GM19035 (cell line): ENCODE measurements around the gene TMEM121B.
A peak's percentile ranks its signal among the peaks of the same experiment; 100 is the strongest.

Experiments
- ATAC-seq: cut with Tn5 transposase; IDR thresholded peaks from one replicate; pipeline ENCODE4 v1.9.1; 2021; ENCODE audit not compliant: unreplicated experiment

TMEM121B gene

DNA sequence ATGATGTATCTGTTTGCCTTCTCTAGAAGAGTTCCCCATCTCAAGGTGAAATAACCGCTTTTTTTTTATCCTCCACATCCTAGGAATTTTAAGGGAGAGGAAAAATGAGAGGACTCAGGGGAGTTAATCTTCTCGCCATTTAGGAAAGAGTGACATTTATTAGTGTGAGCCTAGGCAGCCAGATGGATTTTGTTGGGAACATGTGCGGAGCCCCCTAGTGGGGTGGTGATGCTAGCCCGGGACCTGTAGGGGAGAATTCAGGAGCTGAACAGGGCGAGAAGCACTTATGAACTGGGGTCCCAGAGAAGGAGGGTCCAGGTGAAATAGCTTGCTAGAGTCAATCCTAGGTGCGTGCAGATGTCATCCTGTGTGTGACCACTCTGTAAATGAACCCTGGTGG, 25.6 kb downstream of the TMEM121B start:
- no peak for ATAC-seq

DNA sequence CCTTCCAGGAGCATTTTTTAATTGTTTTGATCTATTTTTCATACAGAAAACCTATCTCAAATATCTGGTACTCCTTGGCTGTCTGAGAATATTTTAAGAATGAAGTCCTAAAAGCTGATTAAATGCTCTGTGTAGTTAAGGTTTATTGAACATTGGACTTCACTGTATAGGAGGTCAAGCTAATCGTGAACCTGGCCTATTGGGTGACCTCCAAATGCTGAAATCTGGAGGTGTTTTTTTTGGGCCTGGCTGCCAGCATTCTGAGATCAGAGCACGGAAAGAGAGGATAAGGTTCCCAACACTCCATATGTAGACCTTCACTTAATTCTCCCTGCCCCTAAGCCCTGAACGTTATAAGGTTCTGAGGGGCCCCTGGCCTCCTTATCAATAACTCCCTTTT, 28.1 kb downstream of the TMEM121B start:
- no peak for ATAC-seq

DNA sequence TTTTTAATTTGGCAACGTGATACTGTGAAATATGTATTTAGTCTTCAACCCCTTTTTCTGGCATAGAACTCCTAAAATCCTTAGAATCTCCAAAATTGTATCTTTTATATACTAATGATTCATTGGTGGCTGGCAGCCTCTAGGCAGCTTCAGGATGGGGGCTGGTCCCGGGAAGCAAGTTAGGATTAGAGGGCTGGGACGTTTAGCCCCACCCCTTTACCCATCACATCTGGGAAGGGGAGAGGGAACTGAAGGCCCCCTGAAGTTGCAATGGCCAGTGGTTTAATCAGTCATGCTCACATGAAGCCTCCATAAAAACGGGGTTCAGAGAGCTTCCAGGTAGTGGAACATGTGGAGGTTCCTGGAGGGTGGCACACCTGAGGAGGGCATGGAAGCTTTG, 29.3 kb downstream of the TMEM121B start:
- ATAC-seq, result no peak

DNA sequence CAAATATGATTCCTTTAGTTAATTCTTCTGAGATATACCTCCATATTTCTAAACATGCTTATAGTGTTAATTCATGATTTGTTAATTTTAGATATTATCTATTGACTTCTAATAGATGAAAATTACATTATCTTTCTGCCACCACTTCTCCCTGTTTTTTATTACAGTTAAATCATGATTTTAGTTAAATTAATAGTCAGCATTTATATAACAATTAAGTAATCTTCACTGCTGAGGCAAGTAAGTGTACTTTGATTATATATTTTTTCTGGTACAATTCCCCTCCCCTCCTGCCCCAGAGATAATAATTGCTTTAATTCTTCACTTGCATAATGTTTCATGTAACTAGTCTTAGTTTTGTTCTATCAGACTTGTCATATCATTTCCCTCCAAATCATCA, 30.6 kb downstream of the TMEM121B start:
- ATAC-seq, result no peak

DNA sequence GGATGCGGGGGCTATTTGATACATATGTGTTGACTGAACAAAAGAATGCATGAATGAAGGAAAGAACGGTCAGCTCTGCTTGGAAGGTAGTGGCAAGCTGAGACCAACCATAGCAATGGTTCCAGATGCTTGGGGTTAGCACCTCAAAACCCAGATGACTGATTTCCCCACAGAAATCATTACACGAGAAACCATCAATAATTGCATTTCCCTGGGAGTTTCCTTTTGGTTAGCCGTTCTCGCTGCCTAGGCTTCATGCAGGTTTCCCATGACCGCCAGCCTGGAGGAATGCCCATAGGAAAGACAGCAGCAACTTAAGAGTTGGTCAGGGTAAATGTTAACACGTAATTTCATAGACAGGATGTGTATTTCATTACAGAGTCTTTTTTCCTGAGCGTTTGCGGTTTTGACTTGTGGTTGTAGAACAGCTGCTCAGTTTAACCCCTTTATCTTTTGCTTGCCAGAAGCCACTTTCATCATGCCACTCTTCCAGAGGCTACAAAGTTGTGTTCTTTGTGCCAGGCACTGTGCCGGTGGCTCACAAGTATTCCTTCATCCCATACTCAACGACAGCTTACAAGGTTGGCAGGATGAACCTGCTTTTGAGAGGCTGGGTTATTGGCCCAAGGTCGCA, 33.5 kb downstream of the TMEM121B start:
- ATAC-seq, result no peak

DNA sequence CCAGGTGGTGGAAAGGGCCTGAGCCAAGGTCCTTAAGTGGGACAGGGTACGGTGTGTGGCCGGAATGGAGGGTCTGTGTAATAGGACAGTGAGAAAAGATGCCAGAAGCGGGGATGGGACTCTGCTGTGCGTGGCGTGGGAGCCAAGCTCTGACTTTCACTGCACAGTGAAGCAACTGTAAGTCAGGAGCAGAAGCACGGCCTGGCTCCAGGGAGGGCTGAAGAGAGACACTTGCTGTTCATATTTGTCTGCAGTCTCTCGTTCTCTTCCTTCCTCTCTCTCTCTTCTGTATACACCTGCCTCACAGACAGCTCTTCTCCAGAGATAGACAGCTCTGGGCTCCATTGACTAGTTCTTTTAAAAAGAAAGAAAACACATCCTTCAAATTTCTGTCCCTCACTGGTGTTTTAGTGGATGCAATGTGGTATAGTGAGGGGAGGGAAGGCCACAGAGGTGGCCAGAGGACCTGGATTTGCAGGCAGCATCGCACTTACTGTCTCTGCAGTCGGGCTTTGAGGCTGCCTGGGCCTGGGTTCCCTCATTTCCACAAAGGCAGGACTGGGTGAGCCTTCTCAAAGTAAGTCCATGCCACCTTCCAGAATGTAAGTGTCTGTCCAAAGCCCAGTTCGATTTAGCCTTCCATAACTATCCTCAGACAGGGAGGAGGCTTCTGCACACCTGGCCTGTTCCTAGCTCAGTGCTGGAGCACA, 34.2 kb downstream of the TMEM121B start:
- ATAC-seq, result no peak

DNA sequence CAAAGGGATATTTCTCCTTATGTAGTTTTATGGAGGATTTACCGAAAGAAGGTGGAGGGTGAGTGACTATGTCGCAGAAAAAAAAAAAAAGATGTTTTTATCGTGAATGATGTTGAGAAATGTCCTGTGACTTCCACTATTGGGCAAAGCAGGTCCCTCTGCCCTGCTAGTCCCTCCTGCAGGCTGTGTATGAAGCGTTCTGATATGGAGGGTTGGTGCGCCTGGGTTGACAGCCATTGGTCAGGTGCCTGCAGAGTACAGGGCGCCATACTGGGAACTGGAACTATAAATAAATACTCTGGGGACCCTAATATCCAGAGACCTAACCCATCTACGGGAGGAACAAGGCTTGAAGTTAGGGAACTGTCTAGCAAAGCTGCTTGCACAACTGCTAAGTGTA, 34.9 kb downstream of the TMEM121B start:
- no peak for ATAC-seq

DNA sequence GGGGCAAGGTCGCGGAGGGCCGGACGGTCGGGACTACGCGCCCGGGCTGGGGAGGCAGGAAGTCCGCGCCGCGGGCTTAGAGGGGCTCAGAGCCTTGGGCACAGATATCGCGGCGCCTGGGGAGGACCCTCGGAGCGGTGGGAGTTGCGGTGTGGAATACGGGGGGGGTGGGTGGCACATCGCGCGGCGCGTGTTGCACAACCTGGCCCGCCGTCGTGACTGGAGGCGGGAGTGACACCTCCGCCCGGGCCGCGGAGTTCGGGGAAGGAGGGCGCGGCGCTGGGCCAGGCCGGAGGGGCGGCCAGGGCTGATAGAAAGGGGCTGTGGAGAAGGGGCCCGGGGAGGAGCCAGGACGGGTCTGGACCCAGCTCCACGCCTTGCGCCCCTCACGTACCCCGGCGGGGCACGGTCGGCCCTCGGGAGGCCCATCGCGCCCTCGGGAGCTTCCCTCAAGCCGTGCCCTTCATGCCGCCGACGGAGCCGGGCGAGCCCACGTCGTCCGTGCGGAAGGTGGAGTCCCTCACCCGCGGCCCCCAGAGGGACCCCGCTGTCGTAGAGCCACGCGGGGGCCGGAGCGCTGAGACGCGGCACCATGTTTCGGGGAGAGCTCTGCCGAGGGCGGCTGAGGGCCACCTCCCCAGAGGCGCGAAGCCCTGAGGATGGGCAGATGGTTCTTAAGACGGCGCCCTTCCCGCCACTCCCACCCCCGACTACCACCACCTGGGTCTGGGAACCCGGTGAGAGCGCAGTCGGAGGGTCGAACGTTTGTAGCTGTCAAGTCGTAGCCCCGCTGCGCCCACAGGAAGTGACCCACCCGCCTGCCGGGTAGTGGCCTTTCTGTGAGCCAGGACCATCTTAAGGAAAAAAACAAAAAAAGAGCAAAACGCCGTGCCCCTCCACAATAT, 35.6 kb downstream of the TMEM121B start:
- ATAC-seq, result peak; percentile 26

DNA sequence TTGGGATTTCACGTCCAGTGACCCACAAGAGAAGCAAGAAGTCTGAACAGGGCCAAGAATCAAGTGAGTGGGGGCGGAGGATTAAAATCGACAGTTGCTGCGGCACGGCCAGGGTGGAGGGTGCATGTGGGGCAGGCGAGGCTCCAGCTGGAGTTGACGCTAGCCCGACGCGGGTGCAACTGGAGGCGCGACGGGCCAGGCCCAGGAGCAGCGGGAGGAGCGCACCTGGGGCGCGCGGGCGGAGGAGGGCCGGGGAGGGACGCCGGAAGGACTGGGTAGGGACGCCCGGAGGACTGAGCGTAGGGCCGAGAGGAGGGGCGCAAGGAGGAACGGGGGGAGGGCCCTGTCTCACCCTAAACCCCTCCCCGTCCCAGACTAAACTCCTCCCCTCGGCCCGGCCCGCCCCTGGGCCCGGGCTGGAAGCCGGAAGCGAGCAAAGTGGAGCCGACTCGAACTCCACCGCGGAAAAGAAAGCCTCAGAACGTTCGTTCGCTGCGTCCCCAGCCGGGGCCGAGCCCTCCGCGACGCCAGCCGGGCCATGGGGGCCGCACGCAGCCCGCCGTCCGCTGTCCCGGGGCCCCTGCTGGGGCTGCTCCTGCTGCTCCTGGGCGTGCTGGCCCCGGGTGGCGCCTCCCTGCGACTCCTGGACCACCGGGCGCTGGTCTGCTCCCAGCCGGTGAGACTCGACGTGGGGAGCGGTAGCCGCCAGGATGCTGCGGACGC, 36.4 kb downstream of the TMEM121B start, which contains the start of gene IL17RA:
Gene IL17RA (plus strand): TSS at position 447 of the 723 bp plus-strand sequence. CDS start 92 bp downstream, at position 539.
- ATAC-seq, result peak; percentile 89

DNA sequence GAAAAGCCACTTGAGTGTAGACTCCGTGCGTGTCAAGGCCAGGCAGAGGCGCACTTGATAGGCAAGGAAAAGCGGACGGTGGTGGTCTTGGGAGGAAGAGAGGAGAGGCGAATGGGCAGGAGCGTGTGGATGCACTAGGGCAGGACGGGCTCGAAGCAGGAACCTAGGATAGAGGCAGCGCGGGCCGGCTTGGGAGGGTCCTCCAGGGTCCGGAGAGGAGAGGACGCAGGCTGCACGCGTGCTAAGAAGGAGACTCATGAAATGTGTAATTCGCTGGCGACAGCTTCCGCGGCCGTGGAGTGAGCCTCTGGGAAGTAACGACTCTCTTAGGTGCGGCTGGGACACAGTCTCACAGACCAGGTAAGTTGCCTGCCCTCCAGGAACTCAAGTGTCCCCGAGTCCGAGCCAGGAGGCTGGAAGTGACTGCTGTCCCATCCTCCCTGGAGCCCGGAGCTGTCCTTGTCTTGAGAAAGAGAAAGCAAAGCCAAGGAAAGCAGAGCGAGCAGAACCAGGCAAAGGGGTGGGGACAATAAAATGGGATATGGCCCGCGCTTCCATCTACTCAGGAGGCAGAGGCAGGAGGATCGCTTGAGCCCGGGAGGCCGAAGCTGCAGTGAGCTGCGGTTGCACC, 37.2 kb downstream of the TMEM121B start:
- no peak for ATAC-seq

DNA sequence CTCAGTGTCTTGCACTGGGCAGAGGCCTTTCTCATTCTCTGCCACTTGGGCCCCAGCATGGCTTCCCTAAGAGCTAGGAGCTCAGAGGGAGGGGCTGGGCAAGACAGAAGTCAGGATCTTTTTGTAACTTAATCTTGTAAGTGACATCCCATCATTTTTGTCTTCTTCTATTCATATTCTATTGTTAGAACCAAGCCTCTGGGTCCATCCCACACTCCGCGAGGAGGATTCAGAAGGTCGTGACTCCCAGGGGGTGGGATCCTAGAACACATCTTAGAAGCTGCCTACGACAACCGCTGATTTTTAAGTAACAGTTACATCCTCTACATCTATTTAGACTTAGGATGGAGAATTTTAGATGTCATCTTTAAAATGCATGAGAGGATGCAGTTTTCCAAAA, 37.9 kb downstream of the TMEM121B start:
- no peak for ATAC-seq

DNA sequence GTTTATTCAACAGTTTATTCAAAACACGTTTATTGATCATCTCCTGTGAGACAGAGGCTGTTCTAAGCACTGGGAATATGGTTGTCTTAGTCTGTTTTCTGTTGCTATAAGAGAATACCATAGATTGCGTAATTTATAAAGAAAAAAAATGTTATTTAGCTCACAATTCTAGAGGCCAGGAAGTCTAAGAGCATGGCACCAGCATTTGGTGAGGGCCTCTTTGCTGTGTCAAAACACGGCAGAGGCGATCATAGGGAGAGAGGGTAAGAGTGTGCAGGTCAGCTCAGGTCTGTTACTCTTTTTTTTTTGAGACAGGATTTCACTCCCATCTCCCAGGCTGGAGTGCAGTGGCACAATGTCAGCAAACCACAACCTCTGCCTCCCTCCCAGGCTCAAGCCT, 41.6 kb downstream of the TMEM121B start:
- no peak for ATAC-seq

DNA sequence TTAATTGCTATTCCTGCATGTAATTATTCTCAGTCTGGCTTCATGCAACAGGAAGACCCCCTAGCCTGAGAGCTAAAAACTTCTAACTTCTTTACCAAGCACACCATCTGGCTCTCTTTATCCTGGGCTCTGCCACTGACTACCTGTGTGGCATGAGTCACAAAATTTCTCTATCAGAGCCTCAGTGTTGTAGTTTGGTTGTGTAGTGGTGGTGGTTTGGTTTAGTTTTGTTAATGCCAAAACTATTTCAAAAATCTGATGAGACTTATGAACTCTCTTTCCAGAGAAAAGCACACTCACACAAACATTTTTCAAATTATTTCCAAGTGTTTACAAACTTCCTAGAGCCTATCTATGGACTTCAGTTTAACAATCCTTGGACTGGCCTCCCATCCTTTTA, 43.9 kb downstream of the TMEM121B start:
- no peak for ATAC-seq

DNA sequence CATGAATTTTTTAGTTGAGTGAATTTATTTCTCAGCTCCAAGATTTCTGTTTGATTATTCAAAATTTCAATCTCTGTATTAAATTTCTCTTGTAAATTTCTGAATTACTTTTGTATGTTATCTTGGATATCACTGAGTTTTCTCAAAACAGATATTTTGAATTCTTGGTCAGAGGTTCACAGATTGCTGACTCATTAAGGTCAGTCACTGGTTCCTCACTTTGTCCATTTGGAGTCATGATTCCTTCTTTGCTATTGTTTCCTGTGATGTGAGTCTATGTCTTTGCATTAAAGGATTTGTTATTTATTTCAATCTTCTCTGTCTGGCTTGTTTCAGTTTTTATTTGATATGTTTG, 46.5 kb downstream of the TMEM121B start:
- ATAC-seq, result no peak

DNA sequence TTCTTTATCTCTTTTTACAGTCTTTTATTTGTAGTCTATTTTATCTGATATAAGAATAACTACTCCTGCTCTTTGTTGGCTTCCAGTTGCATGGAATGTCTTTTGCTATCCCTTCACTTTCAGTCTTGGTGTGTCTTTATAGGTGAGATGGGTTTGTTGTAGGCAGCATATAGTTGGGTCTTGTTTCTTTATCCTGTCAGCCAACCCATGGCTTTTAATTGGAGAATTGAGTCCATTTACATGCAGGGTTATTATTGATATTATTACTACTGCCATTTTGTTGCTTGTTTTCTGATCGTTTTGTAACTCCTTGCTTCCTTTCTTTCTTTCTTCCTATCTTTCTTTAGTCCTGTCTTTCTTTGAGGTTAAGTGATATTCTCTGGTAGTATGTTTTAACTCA, 48.3 kb downstream of the TMEM121B start:
- no peak for ATAC-seq
